IMR-90 (cell line): ENCODE data around the gene RAB37. TPM values are rescaled to one million over a fixed set of nuclear protein-coding genes. Genes with fewer than 3 reads are reported as not detected.

ENCODE experiments used
- ATAC-seq: fragments of 200-7000 bp; cut with Tn5 transposase; 2 replicates; pipeline ENCODE4 v1.9.1; 2020; ENCODE audit warnings: low read depth, mild to moderate bottlenecking, moderate library complexity
- BruUV-seq: library from RNA; stranded (reverse); fragments of 400-500 nt; replicated peaks from 2 replicates; lab custom pipeline; 2021; lab: Mats Ljungman, UMichigan
- CTCF ChIA-PET: fragments of 300-600 bp; formaldehyde crosslinking; extraction: SDS; loops from one replicate; lab custom pipeline; 2021; ENCODE audit warnings: antibody characterized with exemption; lab: Yijun Ruan, JAX
- POLR2A ChIA-PET: fragments of 300-600 bp; sonication (Branson Sonifier 250); formaldehyde crosslinking; loops from one replicate; lab custom pipeline; 2022; ENCODE audit warnings: antibody characterized with exemption; ENCODE audit not compliant: unreplicated experiment; lab: Charles Lee
- DNase-seq: peaks from one replicate; pipeline ENCODE4 v3.0.0; 2013
- H2AFZ ChIP-seq: replicated peaks from 2 replicates; pipeline ENCODE3; 2013; ENCODE audit warnings: low read length, mild to moderate bottlenecking; ENCODE audit not compliant: poor library complexity
- H2AK5ac ChIP-seq: 2 replicates; pipeline ENCODE4 v1.6.1; 2013; ENCODE audit warnings: low read depth, low read length, inconsistent platforms
- H2AK9ac ChIP-seq: replicated peaks from 2 replicates; pipeline ENCODE3; 2013; ENCODE audit warnings: mild to moderate bottlenecking, low read depth, low read length, moderate library complexity; ENCODE audit not compliant: poor library complexity
- H2BK120ac ChIP-seq: 2 replicates; pipeline ENCODE4 v1.6.1; 2013; ENCODE audit warnings: low read depth, low read length, inconsistent platforms
- H2BK15ac ChIP-seq: 3 replicates; pipeline ENCODE4 v1.6.1; 2013; ENCODE audit warnings: low read depth, low read length, inconsistent platforms
- H2BK20ac ChIP-seq: 2 replicates; pipeline ENCODE4 v1.6.1; 2013; ENCODE audit warnings: low read depth, mild to moderate bottlenecking, inconsistent platforms, low read length, moderate library complexity
- H2BK5ac ChIP-seq: 2 replicates; pipeline ENCODE4 v1.6.1; 2013; ENCODE audit warnings: mild to moderate bottlenecking, low read depth, low read length, inconsistent platforms; ENCODE audit not compliant: poor library complexity, severe bottlenecking
- H3K14ac ChIP-seq: replicated peaks from 2 replicates; pipeline ENCODE4 v1.6.1; 2013; ENCODE audit warnings: low read depth, low read length, inconsistent platforms
- H3K18ac ChIP-seq: 2 replicates; pipeline ENCODE4 v1.6.1; 2013; ENCODE audit warnings: low read depth, low read length, control low read depth
- H3K23ac ChIP-seq: 2 replicates; pipeline ENCODE4 v1.6.1; 2013; ENCODE audit warnings: low read depth, low read length, inconsistent platforms
- H3K27ac ChIP-seq: 2 replicates; pipeline ENCODE4 v1.5.1; 2013; ENCODE audit warnings: mild to moderate bottlenecking, control low read depth, low read length; ENCODE audit not compliant: insufficient read depth
- H3K27me3 ChIP-seq: 2 replicates; pipeline ENCODE4 v1.6.1; 2013; ENCODE audit warnings: low read length; ENCODE audit not compliant: control insufficient read depth, insufficient read depth
- H3K36me3 ChIP-seq: 2 replicates; pipeline ENCODE4 v1.6.1; 2013; ENCODE audit warnings: low read length, mixed read lengths; ENCODE audit not compliant: control insufficient read depth, insufficient read depth
- H3K4ac ChIP-seq: 2 replicates; pipeline ENCODE4 v1.6.1; 2013; ENCODE audit warnings: low read depth, low read length, inconsistent platforms
- H3K4me1 ChIP-seq: 2 replicates; pipeline ENCODE4 v1.6.1; 2013; ENCODE audit warnings: low read length, mixed read lengths; ENCODE audit not compliant: control insufficient read depth, insufficient read depth
- H3K4me2 ChIP-seq: 2 replicates; pipeline ENCODE4 v1.6.1; 2013; ENCODE audit warnings: low read depth, mild to moderate bottlenecking, control low read depth, low read length, moderate library complexity
- H3K4me3 ChIP-seq: 2 replicates; pipeline ENCODE4 v1.5.1; 2013; ENCODE audit warnings: low read depth, mild to moderate bottlenecking, control low read depth, low read length, moderate library complexity; ENCODE audit not compliant: insufficient read depth
- H3K56ac ChIP-seq: 2 replicates; pipeline ENCODE4 v1.6.1; 2013; ENCODE audit warnings: low read length, inconsistent platforms; ENCODE audit not compliant: insufficient read depth; ENCODE audit errors: extremely low read depth
- H3K79me1 ChIP-seq, 2 experiments: 2 replicates each; pipeline ENCODE4 v1.6.1; 2013; ENCODE audit warnings: low read length in 2 of 2, inconsistent platforms in 1 of 2, low read depth in 1 of 2
- H3K9ac ChIP-seq: 2 replicates; pipeline ENCODE4 v1.6.1; 2013; ENCODE audit warnings: low read depth, low read length, control low read depth
- H3K9me1 ChIP-seq: 2 replicates; pipeline ENCODE4 v1.6.1; 2013; ENCODE audit warnings: low read length, inconsistent platforms; ENCODE audit not compliant: insufficient read depth
- H3K9me3 ChIP-seq: 2 replicates; pipeline ENCODE4 v1.6.1; 2013; ENCODE audit warnings: low read length; ENCODE audit not compliant: control insufficient read depth, insufficient read depth
- H4K20me1 ChIP-seq: 2 replicates; pipeline ENCODE4 v1.6.1; 2013; ENCODE audit warnings: low read length, inconsistent platforms; ENCODE audit not compliant: insufficient read depth
- H4K5ac ChIP-seq: 2 replicates; pipeline ENCODE4 v1.6.1; 2013; ENCODE audit warnings: mild to moderate bottlenecking, low read depth, low read length, control low read depth
- H4K8ac ChIP-seq, 2 experiments: 2 replicates each; pipeline ENCODE4 v1.6.1; 2013; ENCODE audit warnings: low read depth in 2 of 2, low read length in 2 of 2, control low read depth in 1 of 2, inconsistent platforms in 1 of 2
- H4K91ac ChIP-seq: 2 replicates; pipeline ENCODE4 v1.6.1; 2013; ENCODE audit warnings: low read depth, low read length, inconsistent platforms; ENCODE audit not compliant: insufficient read depth
- CEBPB ChIP-seq: IDR thresholded peaks from 2 replicates; pipeline ENCODE4 v1.6.1; 2012; ENCODE audit warnings: low read depth, low read length, improper control_type of control experiment
- CTCF ChIP-seq: conservative IDR thresholded peaks from 2 replicates; pipeline ENCODE4 v1.5.1; 2012; ENCODE audit warnings: mild to moderate bottlenecking, low read depth, low read length, improper control_type of control experiment
- FOS ChIP-seq: fragments of 150-350 bp; IDR thresholded peaks from 2 replicates; pipeline ENCODE4 v1.6.1; 2016; ENCODE audit warnings: low read depth, low read length
- MAFK ChIP-seq: IDR thresholded peaks from 2 replicates; pipeline ENCODE4 v1.6.1; 2012; ENCODE audit warnings: low read depth, low read length, improper control_type of control experiment
- MXI1 ChIP-seq: IDR thresholded peaks from 2 replicates; pipeline ENCODE4 v1.6.1; 2012; ENCODE audit warnings: low read depth, mild to moderate bottlenecking, low read length, moderate library complexity, borderline replicate concordance
- NFE2L2 ChIP-seq: fragments of 150-350 bp; IDR thresholded peaks from 2 replicates; pipeline ENCODE4 v1.6.1; 2016; ENCODE audit warnings: low read depth, mild to moderate bottlenecking, low read length
- RAD21 ChIP-seq: IDR thresholded peaks from 2 replicates; pipeline ENCODE4 v1.6.1; 2012; ENCODE audit warnings: low read length, improper control_type of control experiment
- RCOR1 ChIP-seq: IDR thresholded peaks from 2 replicates; pipeline ENCODE4 v1.6.1; 2012; ENCODE audit warnings: mild to moderate bottlenecking, low read length, improper control_type of control experiment; ENCODE audit not compliant: insufficient replicate concordance
- USF2 ChIP-seq: fragments of 150-350 bp; IDR thresholded peaks from 2 replicates; pipeline ENCODE4 v1.6.1; 2017; ENCODE audit warnings: mild to moderate bottlenecking, antibody characterized with exemption, low read length, low read depth
- WGBS, 2 experiments: methylation state at CpG; one replicate each; pipeline versions ENCODE4 v1.1.5 to v1.1.7; 2013; ENCODE audit warnings: missing lambda C conversion rate in 2 of 2; ENCODE audit not compliant: insufficient read length in 1 of 2; ENCODE audit errors: extremely low coverage in 2 of 2; 5-methylcytosine and 5-hydroxymethylcytosine counted together
- dilution Hi-C: fragments of 300-500 bp; cut with HindIII; formaldehyde crosslinking; loops from one replicate; pipeline ENCODE4 v1.14.3; 2018; ENCODE audit warnings: low sequenced_read_pairs; ENCODE audit not compliant: unreplicated experiment
- in situ Hi-C: fragments of 300-500 bp; cut with MboI; formaldehyde crosslinking; loops from 3 replicates; pipeline ENCODE4 v1.14.3; 2019; ENCODE audit warnings: low sequenced_read_pairs, inconsistent platforms, mixed read lengths
- intact Hi-C: fragments of 100-400 bp; cut with micrococcal nuclease; formaldehyde crosslinking; loops from 2 replicates; pipeline ENCODE4 v1.10.0; 2022
- polyA plus RNA-seq, 3 experiments: library from polyadenylated mRNA; depleted of rRNA; stranded (reverse); fragments of >200 nt; gene quantifications; 2 replicates each; pipeline ENCODE4 v1.2.3, GENCODE V29; 2012; ENCODE audit warnings: low replicate concordance in 1 of 3
- total RNA-seq: library from RNA; depleted of rRNA; stranded (reverse); fragments of >200 nt; gene quantifications from 2 replicates; pipeline ENCODE4 v1.2.3, GENCODE V29; 2012

Gene RAB37
- total and polyA plus RNA-seq, 2 of the 4 experiments (the other 2 are of a cell fraction): 0.19 TPM; not detected in 1

- Histone ChIP-seq H3K4me2 (no peak overlapping the region), H2AK5ac (no peak overlapping the region), H3K23ac (no peak overlapping the region), H3K4me3 (no peak overlapping the region), H2BK15ac (no peak overlapping the region), H4K91ac (no peak overlapping the region), H3K4ac (no peak overlapping the region), H2BK120ac (no peak overlapping the region), H3K4me1 (no peaks in the 10 kb centered on the region; the same call in 1 of the 2 replicates), H4K5ac (no peak overlapping the region), H3K27me3 (peaks cover 24% of the 10 kb centered on the region), H3K79me1 (no peaks in the 10 kb centered on the region), H2AK9ac (no peak overlapping the region), H3K9me3 (peaks cover 3% of the 10 kb centered on the region; the same call in 1 of the 2 replicates), H2AFZ (no peak overlapping the region), H3K9ac (no peak overlapping the region), H2BK20ac (no peak overlapping the region), H3K27ac (no peak overlapping the region), H3K36me3 (no peaks in the 10 kb centered on the region), H2BK5ac (peak overlapping the region; percentile 65), H3K56ac (no peak overlapping the region), H3K14ac (no peak overlapping the region), H3K18ac (no peak overlapping the region), H3K9me1 (no peaks in the 10 kb centered on the region), H4K20me1 (no peaks in the 10 kb centered on the region), H4K8ac (no peak overlapping the region)
- 56 to 100% methylated on average over 3 to 5 of the region's 12 CpGs for WGBS, 2 experiments
- CTCF ChIA-PET: no interaction called here
- BruUV-seq: no TSS peak
- in situ Hi-C loops (no loop called here), dilution Hi-C loops (no loop called here), intact Hi-C loops (no loop called here)
- POLR2A ChIA-PET: no interaction called here
- TF ChIP-seq CEBPB: no peak
- no peak for TF ChIP-seq MXI1
- TF ChIP-seq CTCF: no peak
- no peak for TF ChIP-seq RCOR1
- no peak for TF ChIP-seq USF2
- no peak for TF ChIP-seq NFE2L2
- no peak for TF ChIP-seq RAD21
- TF ChIP-seq MAFK: no peak
- no peak for TF ChIP-seq FOS
- no peak for ATAC-seq
- no peak for DNase-seq
Measured at GRCh38 chr17:74732042-74732867, 4.8 kb upstream of the RAB37 start.
